PC-3 (cell line): ENCODE measurements around the gene HOXA9. TPM values are rescaled to one million over a fixed set of nuclear protein-coding genes. Genes with fewer than 3 reads are reported as not detected.

ENCODE experiments used
- ATAC-seq: fragments of 200-7000 bp; cut with Tn5 transposase; 2 replicates; pipeline ENCODE4 v1.9.1; 2020; ENCODE audit warnings: mild to moderate bottlenecking, moderate library complexity
- BruUV-seq: library from RNA; stranded (reverse); fragments of 400-500 nt; replicated peaks from 2 replicates; lab custom pipeline; 2021; lab: Mats Ljungman, UMichigan
- CTCF ChIA-PET: fragments of 300-600 bp; sonication (Branson Sonifier 250); formaldehyde crosslinking; loops from one replicate; lab custom pipeline; 2022; ENCODE audit warnings: antibody characterized with exemption; lab: Charles Lee
- POLR2A ChIA-PET: fragments of 300-600 bp; sonication (Branson Sonifier 250); formaldehyde crosslinking; loops from one replicate; lab custom pipeline; 2022; ENCODE audit warnings: antibody characterized with exemption; ENCODE audit not compliant: unreplicated experiment; lab: Charles Lee
- DNase-seq: peaks from one replicate; pipeline ENCODE4 v3.0.0-alpha.2; 2015
- H2AFZ ChIP-seq: fragments of 300-600 bp; sonication (generic); 2 replicates; pipeline ENCODE4 v1.6.0; 2016; ENCODE audit warnings: antibody characterized with exemption, low read length
- H3F3A ChIP-seq: fragments of 300-600 bp; sonication (generic); one replicate; pipeline ENCODE4 v1.6.0; 2017; ENCODE audit warnings: antibody characterized with exemption, low read length, control low read depth, mild to moderate bottlenecking; ENCODE audit not compliant: unreplicated experiment
- H3K27ac ChIP-seq: fragments of 300-600 bp; sonication (generic); 2 replicates; pipeline ENCODE4 v1.5.1; 2016; ENCODE audit warnings: mild to moderate bottlenecking, low read length
- H3K27me3 ChIP-seq: fragments of 300-600 bp; sonication (generic); 2 replicates; pipeline ENCODE4 v1.6.1; 2016; ENCODE audit warnings: low read length, mixed read lengths
- H3K36me3 ChIP-seq: fragments of 300-600 bp; sonication (generic); 2 replicates; pipeline ENCODE4 v1.6.1; 2016; ENCODE audit warnings: low read depth, mixed run types, low read length, mixed read lengths
- H3K4me1 ChIP-seq: fragments of 300-600 bp; sonication (generic); 2 replicates; pipeline ENCODE4 v1.5.1; 2016; ENCODE audit warnings: low read length; ENCODE audit not compliant: insufficient read depth
- H3K4me2 ChIP-seq: fragments of 300-600 bp; sonication (generic); 2 replicates; pipeline ENCODE4 v1.6.0; 2016; ENCODE audit warnings: low read length
- H3K4me3 ChIP-seq: fragments of 300-600 bp; sonication (generic); 2 replicates; pipeline ENCODE4 v1.5.1; 2016; ENCODE audit warnings: mild to moderate bottlenecking, low read length, mixed read lengths
- H3K79me2 ChIP-seq: fragments of 300-600 bp; sonication (generic); 2 replicates; pipeline ENCODE4 v1.6.1; 2017; ENCODE audit warnings: low read length, mixed read lengths
- H3K9ac ChIP-seq: fragments of 300-600 bp; sonication (generic); 2 replicates; pipeline ENCODE4 v1.6.0; 2016; ENCODE audit warnings: mild to moderate bottlenecking, low read length
- H3K9me2 ChIP-seq: fragments of 300-600 bp; sonication (generic); replicated peaks from 2 replicates; pipeline ENCODE4 v1.6.1; 2016; ENCODE audit warnings: mixed run types, low read length, mixed read lengths
- H3K9me3 ChIP-seq: fragments of 300-600 bp; sonication (generic); 2 replicates; pipeline ENCODE4 v1.6.1; 2016; ENCODE audit warnings: low read length, mixed read lengths
- H4K20me1 ChIP-seq: fragments of 300-600 bp; sonication (generic); 2 replicates; pipeline ENCODE4 v1.6.1; 2016; ENCODE audit warnings: low read length, mixed read lengths
- CTCF ChIP-seq: fragments of 300-600 bp; sonication (generic); conservative IDR thresholded peaks from 2 replicates; pipeline ENCODE4 v1.5.1; 2017; ENCODE audit warnings: antibody characterized with exemption, low read depth, mild to moderate bottlenecking, low read length
- EZH2 ChIP-seq: fragments of 300-600 bp; sonication (generic); IDR thresholded peaks from one replicate; pipeline ENCODE4 v1.6.1; 2017; ENCODE audit warnings: antibody characterized with exemption, mild to moderate bottlenecking, low read length; ENCODE audit not compliant: unreplicated experiment
- EZH2phosphoT487 ChIP-seq: fragments of 300-600 bp; sonication (generic); IDR thresholded peaks from 2 replicates; pipeline ENCODE4 v1.6.1; 2018; ENCODE audit warnings: mild to moderate bottlenecking, antibody characterized with exemption, low read length, borderline replicate concordance
- intact Hi-C: fragments of 100-400 bp; cut with micrococcal nuclease; formaldehyde crosslinking; loops from 2 replicates; pipeline ENCODE4 v1.9.0; 2023
- total RNA-seq: library from RNA; depleted of rRNA; stranded (reverse); fragments of >200 nt; gene quantifications from 2 replicates; pipeline ENCODE4 v1.2.3, GENCODE V29; 2014

The HOXA9 gene
- total RNA-seq, 1 experiment from 2014 or later, result 69.0 TPM

- peak overlapping the region; percentile 93 for H3K4me2 ChIP-seq
- no TSS peak for BruUV-seq
- no peak for ATAC-seq
These were observed 15.4 kb upstream of the HOXA9 start for GRCh38 chr7:27180431-27181420.

GRCh38 chr7:27179503-27180430, 14.4 kb upstream of the HOXA9 start:
- H2AFZ ChIP-seq, result peak overlapping the region; percentile 55
- ChIA-PET POLR2A (interaction anchor here (0.6 to 1.3 kb wide), 5 partner anchors 10 to 975 kb away, joined by 3 to 7 read pairs (median 4); no protein-coding TSS in a partner anchor), CTCF (interaction anchor here (0.5 to 1.3 kb wide), 9 partner anchors 9 to 576 kb away, joined by 3 to 11 read pairs (median 4); partner anchors contain the start of gene HOXA13)
- H3K4me3 ChIP-seq, result peak overlapping the region; percentile 84
- no peaks in the 10 kb centered on the region for H3F3A ChIP-seq
- no peaks in the 10 kb centered on the region for H3K9me2 ChIP-seq
- H3K79me2 ChIP-seq, result peaks cover 99% of the 10 kb centered on the region
- no peaks in the 10 kb centered on the region for H3K27me3 ChIP-seq
- intact Hi-C loops, result loop anchor here (1.0 kb wide), 1 partner anchor 10 kb away; no protein-coding TSS in a partner anchor
- H3K27ac ChIP-seq, result peak overlapping the region; percentile 97
- H3K36me3 ChIP-seq, result no peaks in the 10 kb centered on the region
- peak overlapping the region; percentile 93 for H3K4me2 ChIP-seq
- TF ChIP-seq CTCF (peak; percentile 91), EZH2phosphoT487 (no peak), EZH2 (no peak)
- peak overlapping the region; percentile 90 for H3K9ac ChIP-seq
- peak; percentile 19 for ATAC-seq
- H4K20me1 ChIP-seq, result no peaks in the 10 kb centered on the region
- peaks cover 41% of the 10 kb centered on the region for H3K4me1 ChIP-seq
- H3K9me3 ChIP-seq, result no peaks in the 10 kb centered on the region
- BruUV-seq, result TSS peak; percentile 41
- DNase-seq, result peak; percentile 90

More at GRCh38 chr7:27180431-27181420, 15.4 kb upstream of the HOXA9 start:
- Histone ChIP-seq H3K9ac (peak overlapping the region; percentile 90), H3K79me2 (peaks cover 99% of the 10 kb centered on the region), H3K36me3 (no peaks in the 10 kb centered on the region), H3K27ac (peak overlapping the region; percentile 97), H4K20me1 (no peaks in the 10 kb centered on the region), H3K27me3 (no peaks in the 10 kb centered on the region), H3F3A (no peaks in the 10 kb centered on the region), H3K4me3 (peak overlapping the region; percentile 84), H3K4me1 (peaks cover 37% of the 10 kb centered on the region), H2AFZ (peak overlapping the region; percentile 55), H3K9me2 (no peaks in the 10 kb centered on the region), H3K9me3 (no peaks in the 10 kb centered on the region)
- TF ChIP-seq CTCF (no peak), EZH2 (no peak), EZH2phosphoT487 (no peak)
- DNase-seq, result no peak
- POLR2A ChIA-PET, result interaction anchor here (0.6 to 0.7 kb wide), 5 partner anchors 9 to 976 kb away, joined by 3 to 4 read pairs (median 3); no protein-coding TSS in a partner anchor
- intact Hi-C loops, result loop anchor here (1.0 kb wide), 1 partner anchor 11 kb away; no protein-coding TSS in a partner anchor
- CTCF ChIA-PET, result interaction anchor here (0.6 to 1.3 kb wide), 6 partner anchors 8 to 29 kb away, joined by 3 to 11 read pairs (median 4); partner anchors contain the start of gene HOXA13
